Anterior cingulate cortex (tissue), 58 donors: ENCODE results near the gene DNM2.
"Not testable (repeated sequence)": the region's sequence is repeated elsewhere in the genome, so short reads cannot be mapped to it uniquely, and the experiment has no call there.

Experiments used
- DNase-seq, 58 donors: peaks; one replicate each; lab custom pipeline; 2025; lab: John Stamatoyannopoulos, UW

DNM2 gene

GRCh38 chr19:10877608-10878007, 159.7 kb downstream of the DNM2 start:
- not testable (repeated sequence) for DNase-seq

DNA sequence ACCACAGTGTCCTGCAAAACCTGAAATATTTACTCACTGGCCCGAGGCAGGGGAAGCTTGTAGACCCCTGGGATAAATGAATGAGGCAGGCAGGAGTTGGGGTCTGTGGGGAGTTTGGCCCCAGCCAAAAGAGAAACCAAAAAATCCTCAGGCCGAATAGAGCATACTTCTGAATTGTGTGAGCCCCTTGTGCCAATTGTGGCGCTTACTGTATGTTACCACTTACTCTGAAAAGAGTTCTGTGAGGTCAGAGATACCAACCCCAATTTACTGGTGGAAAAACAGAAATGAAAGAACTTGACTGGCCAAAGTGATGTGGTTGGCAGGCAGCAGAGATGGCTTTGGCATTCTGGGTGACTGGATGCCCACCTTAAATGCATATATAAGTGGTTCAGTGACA, 160.4 kb downstream of the DNM2 start:
- DNase-seq: no peak
